DOHH2 (cell line): ENCODE results near the gene SMAP2.

Source experiments
- H3F3A ChIP-seq: fragments of 200-600 bp; sonication (generic), shearing (Covaris generic); 2 replicates; pipeline ENCODE4 v1.6.0; 2016; ENCODE audit warnings: antibody characterized with exemption, mild to moderate bottlenecking; ENCODE audit not compliant: control insufficient read depth, insufficient read depth
- H3K27ac ChIP-seq: fragments of 200-600 bp; sonication (generic); 2 replicates; pipeline ENCODE4 v1.5.1; 2014; ENCODE audit warnings: low read depth, mild to moderate bottlenecking, low read length, moderate library complexity
- H3K27me3 ChIP-seq: fragments of 200-600 bp; sonication (generic); 2 replicates; pipeline ENCODE4 v1.6.1; 2014; ENCODE audit warnings: mild to moderate bottlenecking, low read length, mixed read lengths; ENCODE audit not compliant: control insufficient read depth
- H3K36me3 ChIP-seq: fragments of 200-600 bp; sonication (generic); 2 replicates; pipeline ENCODE4 v1.6.1; 2014; ENCODE audit warnings: mild to moderate bottlenecking, low read length, moderate library complexity, mixed read lengths; ENCODE audit not compliant: control insufficient read depth
- H3K4me1 ChIP-seq: fragments of 200-600 bp; sonication (generic); 2 replicates; pipeline ENCODE4 v1.6.1; 2014; ENCODE audit warnings: mild to moderate bottlenecking, low read length, mixed read lengths; ENCODE audit not compliant: control insufficient read depth
- H3K4me2 ChIP-seq: fragments of 200-600 bp; sonication (generic); 2 replicates; pipeline ENCODE4 v1.6.0; 2014; ENCODE audit warnings: mild to moderate bottlenecking, low read length, moderate library complexity
- H3K4me3 ChIP-seq: fragments of 200-600 bp; sonication (generic); 2 replicates; pipeline ENCODE4 v1.5.1; 2014; ENCODE audit warnings: mild to moderate bottlenecking, low read length, mixed read lengths
- H3K79me2 ChIP-seq: fragments of 200-600 bp; sonication (generic); 2 replicates; pipeline ENCODE4 v1.6.1; 2014; ENCODE audit warnings: mild to moderate bottlenecking, low read length, mixed read lengths; ENCODE audit not compliant: control insufficient read depth
- H3K9me2 ChIP-seq: fragments of 200-600 bp; sonication (generic); replicated peaks from 2 replicates; pipeline ENCODE4 v1.6.1; 2014; ENCODE audit warnings: mild to moderate bottlenecking, low read length, mixed read lengths; ENCODE audit not compliant: control insufficient read depth
- H3K9me3 ChIP-seq: fragments of 200-600 bp; sonication (generic); 2 replicates; pipeline ENCODE4 v1.6.1; 2014; ENCODE audit warnings: antibody characterized with exemption, low read length, mixed read lengths; ENCODE audit not compliant: control insufficient read depth, insufficient read depth
- H4K20me1 ChIP-seq: fragments of 200-600 bp; sonication (generic); 2 replicates; pipeline ENCODE4 v1.6.0; 2014; ENCODE audit warnings: low read depth, mild to moderate bottlenecking, antibody characterized with exemption, low read length, moderate library complexity; ENCODE audit not compliant: control insufficient read depth, insufficient read depth
- CTCF ChIP-seq: fragments of 200-600 bp; sonication (generic); IDR thresholded peaks from one replicate; pipeline ENCODE4 v1.5.1; 2014; ENCODE audit warnings: antibody characterized with exemption, mild to moderate bottlenecking, low read depth, low read length; ENCODE audit not compliant: poor library complexity, severe bottlenecking
- EZH2phosphoT487 ChIP-seq: fragments of 200-600 bp; sonication (generic); IDR thresholded peaks from 2 replicates; pipeline ENCODE4 v1.6.1; 2017; ENCODE audit warnings: borderline replicate concordance, mild to moderate bottlenecking, antibody characterized with exemption, low read length, moderate library complexity, mixed read lengths

The SMAP2 gene

GRCh38 chr1:40344597-40344996 is 28.9 kb upstream of the SMAP2 start:
- H3K27ac ChIP-seq = no peak overlapping the region
- peaks cover 29% of the 10 kb centered on the region for H3K4me1 ChIP-seq
- peak overlapping the region; percentile 48 for H3K4me2 ChIP-seq
- no peaks in the 10 kb centered on the region for H3K79me2 ChIP-seq
- peak overlapping the region; percentile 30 for H3K4me3 ChIP-seq
- no peaks in the 10 kb centered on the region for H3K36me3 ChIP-seq
- no peaks in the 10 kb centered on the region for H3F3A ChIP-seq
- no peaks in the 10 kb centered on the region for H3K9me2 ChIP-seq
- H4K20me1 ChIP-seq = no peaks in the 10 kb centered on the region
- H3K27me3 ChIP-seq = no peaks in the 10 kb centered on the region
- no peaks in the 10 kb centered on the region for H3K9me3 ChIP-seq
- TF ChIP-seq CTCF (no peak), EZH2phosphoT487 (no peak)

- no peak for TF ChIP-seq CTCF
- TF ChIP-seq EZH2phosphoT487 = no peak
- H3K4me2 ChIP-seq = peak overlapping the region; percentile 52
These were observed 23.1 kb upstream of the SMAP2 start for GRCh38 chr1:40350391-40350790.

GRCh38 chr1:40351124-40351523 is 22.4 kb upstream of the SMAP2 start:
- H3K27me3 ChIP-seq = no peaks in the 10 kb centered on the region
- no peaks in the 10 kb centered on the region for H3K36me3 ChIP-seq
- H3K4me2 ChIP-seq = peak overlapping the region; percentile 52

More at GRCh38 chr1:40350391-40350790, 23.1 kb upstream of the SMAP2 start:
- Histone ChIP-seq H4K20me1 (no peaks in the 10 kb centered on the region), H3K27me3 (no peaks in the 10 kb centered on the region), H3K79me2 (no peaks in the 10 kb centered on the region), H3K9me2 (no peaks in the 10 kb centered on the region), H3F3A (peaks cover 5% of the 10 kb centered on the region; the same call in 1 of the 2 replicates), H3K4me3 (peak overlapping the region; percentile 31), H3K4me1 (peaks cover 42% of the 10 kb centered on the region), H3K27ac (0 out of 2 replicates have a peak overlapping the region, but pooled peaks have one; percentile 8), H3K9me3 (no peaks in the 10 kb centered on the region), H3K36me3 (no peaks in the 10 kb centered on the region)

More at GRCh38 chr1:40351124-40351523, 22.4 kb upstream of the SMAP2 start:
- H3K9me3 ChIP-seq = no peaks in the 10 kb centered on the region
- H3K9me2 ChIP-seq = no peaks in the 10 kb centered on the region
- H3F3A ChIP-seq = peaks cover 5% of the 10 kb centered on the region; the same call in 1 of the 2 replicates
- no peak for TF ChIP-seq EZH2phosphoT487
- no peak for TF ChIP-seq CTCF
- H3K79me2 ChIP-seq = no peaks in the 10 kb centered on the region
- H3K27ac ChIP-seq = no peak overlapping the region
- H3K4me3 ChIP-seq = 0 out of 2 replicates have a peak overlapping the region, but pooled peaks have one; percentile 31
- H4K20me1 ChIP-seq = no peaks in the 10 kb centered on the region
- peaks cover 42% of the 10 kb centered on the region for H3K4me1 ChIP-seq
